ENCODE results near the gene ECEL1. TPM values are rescaled to one million over a fixed set of nuclear protein-coding genes. Genes with fewer than 3 reads are reported as not detected.
"Not testable (repeated sequence)": the region's sequence is repeated elsewhere in the genome, so short reads cannot be mapped to it uniquely, and the experiment has no call there.

Gene ECEL1
- total and polyA plus RNA-seq, 8 donors, result 0.35 to 1.1 TPM; not detected in 6

- Histone ChIP-seq H3K4me3 (no peak overlapping the region), H3K27me3 (peaks cover 0 to 17% (median 0%) of the 10 kb centered on the region in 3 donors), H3K9me3 (no peaks in the 10 kb centered on the region), H3K36me3 (no peaks in the 10 kb centered on the region), H3K27ac (no peak overlapping the region), H3K4me1 (no peaks in the 10 kb centered on the region)
- TF ChIP-seq EP300 (IDR thresholded peaks at IDR 0.05), result no peak
- TF ChIP-seq POLR2A (IDR thresholded peaks at IDR 0.05), result no peak
- TF ChIP-seq POLR2AphosphoS5 (IDR thresholded peaks at IDR 0.05), result no peak
- TF ChIP-seq CTCF (IDR thresholded peaks at IDR 0.05), result no peak
- intact Hi-C loops (cut with DNase I; ENCODE audit: low total_unique reads), result loop anchor here (5.0 kb wide), 2 partner anchors 88 to 527 kb away; partner anchors contain the start of gene PRSS56
- 88 to 93% (median 91%) methylated on average over 8 to 12 of the region's 12 CpGs for WGBS, 5 donors
- no peak for DNase-seq
Observed at GRCh38 chr2:232434563-232435374, 52.9 kb downstream of the ECEL1 start.

DNA sequence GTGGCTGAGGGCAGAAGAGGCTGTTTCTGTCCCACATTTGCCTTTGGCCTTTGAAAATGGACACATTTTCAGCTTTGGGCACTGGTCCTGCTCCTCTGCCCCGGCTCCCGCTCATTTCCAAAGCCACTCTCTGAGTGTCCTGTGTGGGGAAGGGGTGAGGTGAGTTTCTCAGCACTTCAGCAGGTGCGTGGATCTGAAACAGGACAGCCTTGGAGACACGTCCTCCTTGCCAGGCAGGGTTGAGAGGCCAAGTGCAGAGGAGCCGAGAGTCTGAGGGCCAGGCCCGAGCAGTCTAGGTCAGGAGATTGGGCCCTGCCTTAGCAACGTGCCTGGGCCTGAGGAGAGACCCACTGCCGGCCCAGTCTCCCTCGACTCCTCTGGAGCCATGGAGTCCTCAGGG lies 53.5 kb downstream of the ECEL1 start:
- WGBS, 5 donors, result 80 to 89% (median 83%) methylated on average over 1 to 9 of the region's 9 CpGs
- Histone ChIP-seq H3K27ac (no peak overlapping the region), H3K36me3 (no peaks in the 10 kb centered on the region), H3K27me3 (peaks cover 0 to 13% (median 0%) of the 10 kb centered on the region in 3 donors), H3K4me1 (no peaks in the 10 kb centered on the region), H3K4me3 (no peak overlapping the region), H3K9me3 (no peaks in the 10 kb centered on the region)
- no peak for DNase-seq
- intact Hi-C loops (cut with DNase I; ENCODE audit: low total_unique reads), result no loop called here
- TF ChIP-seq POLR2AphosphoS5 (IDR thresholded peaks at IDR 0.05), result no peak
- TF ChIP-seq CTCF (IDR thresholded peaks at IDR 0.05), result no peak
- TF ChIP-seq POLR2A (IDR thresholded peaks at IDR 0.05), result no peak
- TF ChIP-seq EP300 (IDR thresholded peaks at IDR 0.05), result no peak

DNA sequence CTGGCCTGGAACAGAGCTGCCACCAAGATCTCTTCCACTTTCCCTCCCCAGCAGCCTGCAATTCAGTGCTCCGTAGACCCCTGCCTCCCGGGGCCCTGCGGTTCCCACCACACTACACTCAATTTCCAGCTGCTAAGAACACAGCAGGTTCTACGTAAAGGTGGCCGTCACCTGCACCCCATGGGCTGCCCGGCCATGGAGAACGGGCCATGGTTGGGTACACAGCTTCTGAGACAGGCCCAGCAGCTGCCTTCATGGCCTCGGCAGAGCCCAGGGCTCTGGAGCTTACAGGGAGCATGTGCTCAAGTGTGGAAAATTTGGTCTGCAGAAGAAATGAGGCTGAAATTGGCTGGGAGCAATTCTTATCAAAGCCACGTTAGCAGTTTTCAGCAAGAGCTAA lies 54.0 kb downstream of the ECEL1 start:
- H3K9me3 ChIP-seq; H3K27ac ChIP-seq; DNase-seq; intact Hi-C loops (cut with DNase I; ENCODE audit: low total_unique reads); H3K4me3 ChIP-seq; H3K4me1 ChIP-seq; H3K27me3 ChIP-seq; H3K36me3 ChIP-seq: not testable (repeated sequence)
- 83 to 93% (median 89%) methylated on average over 8 to 9 of the region's 9 CpGs for WGBS, 5 donors

- Histone ChIP-seq H3K27me3 (peaks cover 0 to 9% (median 0%) of the 10 kb centered on the region in 3 donors), H3K36me3 (no peaks in the 10 kb centered on the region), H3K4me1 (no peaks in the 10 kb centered on the region), H3K9me3 (no peaks in the 10 kb centered on the region), H3K27ac (no peak overlapping the region), H3K4me3 (no peak overlapping the region)
- intact Hi-C loops (cut with DNase I; ENCODE audit: low total_unique reads), result no loop called here
- no peak for DNase-seq
- TF ChIP-seq CTCF (IDR thresholded peaks at IDR 0.05) (no peak), POLR2AphosphoS5 (IDR thresholded peaks at IDR 0.05) (no peak), EP300 (IDR thresholded peaks at IDR 0.05) (no peak), POLR2A (IDR thresholded peaks at IDR 0.05) (no peak)
- 59 to 78% (median 70%) methylated on average over 15 to 16 of the region's 16 CpGs; no CpG with 5 or more reads in 1 of the 5 donors for WGBS, 5 donors
Observed at GRCh38 chr2:232432598-232433184, 54.9 kb downstream of the ECEL1 start.

Data from stomach (tissue), 9 donors.